IMR-90 (cell line): ENCODE measurements around the gene DEPDC5. TPM values are rescaled to one million over a fixed set of nuclear protein-coding genes. Genes with fewer than 3 reads are reported as not detected.

ENCODE experiments used
- ATAC-seq: fragments of 200-7000 bp; cut with Tn5 transposase; 2 replicates; pipeline ENCODE4 v1.9.1; 2020; ENCODE audit warnings: low read depth, mild to moderate bottlenecking, moderate library complexity
- BruUV-seq: library from RNA; stranded (reverse); fragments of 400-500 nt; replicated peaks from 2 replicates; lab custom pipeline; 2021; lab: Mats Ljungman, UMichigan
- CTCF ChIA-PET: fragments of 300-600 bp; formaldehyde crosslinking; extraction: SDS; loops from one replicate; lab custom pipeline; 2021; ENCODE audit warnings: antibody characterized with exemption; lab: Yijun Ruan, JAX
- POLR2A ChIA-PET: fragments of 300-600 bp; sonication (Branson Sonifier 250); formaldehyde crosslinking; loops from one replicate; lab custom pipeline; 2022; ENCODE audit warnings: antibody characterized with exemption; ENCODE audit not compliant: unreplicated experiment; lab: Charles Lee
- DNase-seq: peaks from one replicate; pipeline ENCODE4 v3.0.0; 2013
- H2AFZ ChIP-seq: replicated peaks from 2 replicates; pipeline ENCODE3; 2013; ENCODE audit warnings: low read length, mild to moderate bottlenecking; ENCODE audit not compliant: poor library complexity
- H2AK5ac ChIP-seq: 2 replicates; pipeline ENCODE4 v1.6.1; 2013; ENCODE audit warnings: low read depth, low read length, inconsistent platforms
- H2AK9ac ChIP-seq: replicated peaks from 2 replicates; pipeline ENCODE3; 2013; ENCODE audit warnings: mild to moderate bottlenecking, low read depth, low read length, moderate library complexity; ENCODE audit not compliant: poor library complexity
- H2BK120ac ChIP-seq: 2 replicates; pipeline ENCODE4 v1.6.1; 2013; ENCODE audit warnings: low read depth, low read length, inconsistent platforms
- H2BK15ac ChIP-seq: 3 replicates; pipeline ENCODE4 v1.6.1; 2013; ENCODE audit warnings: low read depth, low read length, inconsistent platforms
- H2BK20ac ChIP-seq: 2 replicates; pipeline ENCODE4 v1.6.1; 2013; ENCODE audit warnings: low read depth, mild to moderate bottlenecking, inconsistent platforms, low read length, moderate library complexity
- H2BK5ac ChIP-seq: 2 replicates; pipeline ENCODE4 v1.6.1; 2013; ENCODE audit warnings: mild to moderate bottlenecking, low read depth, low read length, inconsistent platforms; ENCODE audit not compliant: poor library complexity, severe bottlenecking
- H3K14ac ChIP-seq: replicated peaks from 2 replicates; pipeline ENCODE4 v1.6.1; 2013; ENCODE audit warnings: low read depth, low read length, inconsistent platforms
- H3K18ac ChIP-seq: 2 replicates; pipeline ENCODE4 v1.6.1; 2013; ENCODE audit warnings: low read depth, low read length, control low read depth
- H3K23ac ChIP-seq: 2 replicates; pipeline ENCODE4 v1.6.1; 2013; ENCODE audit warnings: low read depth, low read length, inconsistent platforms
- H3K27ac ChIP-seq: 2 replicates; pipeline ENCODE4 v1.5.1; 2013; ENCODE audit warnings: mild to moderate bottlenecking, control low read depth, low read length; ENCODE audit not compliant: insufficient read depth
- H3K27me3 ChIP-seq: 2 replicates; pipeline ENCODE4 v1.6.1; 2013; ENCODE audit warnings: low read length; ENCODE audit not compliant: control insufficient read depth, insufficient read depth
- H3K36me3 ChIP-seq: 2 replicates; pipeline ENCODE4 v1.6.1; 2013; ENCODE audit warnings: low read length, mixed read lengths; ENCODE audit not compliant: control insufficient read depth, insufficient read depth
- H3K4ac ChIP-seq: 2 replicates; pipeline ENCODE4 v1.6.1; 2013; ENCODE audit warnings: low read depth, low read length, inconsistent platforms
- H3K4me1 ChIP-seq: 2 replicates; pipeline ENCODE4 v1.6.1; 2013; ENCODE audit warnings: low read length, mixed read lengths; ENCODE audit not compliant: control insufficient read depth, insufficient read depth
- H3K4me2 ChIP-seq: 2 replicates; pipeline ENCODE4 v1.6.1; 2013; ENCODE audit warnings: low read depth, mild to moderate bottlenecking, control low read depth, low read length, moderate library complexity
- H3K4me3 ChIP-seq: 2 replicates; pipeline ENCODE4 v1.5.1; 2013; ENCODE audit warnings: low read depth, mild to moderate bottlenecking, control low read depth, low read length, moderate library complexity; ENCODE audit not compliant: insufficient read depth
- H3K56ac ChIP-seq: 2 replicates; pipeline ENCODE4 v1.6.1; 2013; ENCODE audit warnings: low read length, inconsistent platforms; ENCODE audit not compliant: insufficient read depth; ENCODE audit errors: extremely low read depth
- H3K79me1 ChIP-seq, 2 experiments: 2 replicates each; pipeline ENCODE4 v1.6.1; 2013; ENCODE audit warnings: low read length in 2 of 2, inconsistent platforms in 1 of 2, low read depth in 1 of 2
- H3K9ac ChIP-seq: 2 replicates; pipeline ENCODE4 v1.6.1; 2013; ENCODE audit warnings: low read depth, low read length, control low read depth
- H3K9me1 ChIP-seq: 2 replicates; pipeline ENCODE4 v1.6.1; 2013; ENCODE audit warnings: low read length, inconsistent platforms; ENCODE audit not compliant: insufficient read depth
- H3K9me3 ChIP-seq: 2 replicates; pipeline ENCODE4 v1.6.1; 2013; ENCODE audit warnings: low read length; ENCODE audit not compliant: control insufficient read depth, insufficient read depth
- H4K20me1 ChIP-seq: 2 replicates; pipeline ENCODE4 v1.6.1; 2013; ENCODE audit warnings: low read length, inconsistent platforms; ENCODE audit not compliant: insufficient read depth
- H4K5ac ChIP-seq: 2 replicates; pipeline ENCODE4 v1.6.1; 2013; ENCODE audit warnings: mild to moderate bottlenecking, low read depth, low read length, control low read depth
- H4K8ac ChIP-seq, 2 experiments: 2 replicates each; pipeline ENCODE4 v1.6.1; 2013; ENCODE audit warnings: low read depth in 2 of 2, low read length in 2 of 2, control low read depth in 1 of 2, inconsistent platforms in 1 of 2
- H4K91ac ChIP-seq: 2 replicates; pipeline ENCODE4 v1.6.1; 2013; ENCODE audit warnings: low read depth, low read length, inconsistent platforms; ENCODE audit not compliant: insufficient read depth
- BHLHE40 ChIP-seq: fragments of 150-350 bp; IDR thresholded peaks from 2 replicates; pipeline ENCODE4 v1.6.1; 2016; ENCODE audit warnings: mild to moderate bottlenecking, low read depth, low read length
- CEBPB ChIP-seq: IDR thresholded peaks from 2 replicates; pipeline ENCODE4 v1.6.1; 2012; ENCODE audit warnings: low read depth, low read length, improper control_type of control experiment
- FOS ChIP-seq: fragments of 150-350 bp; IDR thresholded peaks from 2 replicates; pipeline ENCODE4 v1.6.1; 2016; ENCODE audit warnings: low read depth, low read length
- MAFK ChIP-seq: IDR thresholded peaks from 2 replicates; pipeline ENCODE4 v1.6.1; 2012; ENCODE audit warnings: low read depth, low read length, improper control_type of control experiment
- MAZ ChIP-seq: IDR thresholded peaks from 2 replicates; pipeline ENCODE4 v1.6.1; 2012; ENCODE audit warnings: low read depth, mild to moderate bottlenecking, low read length, improper control_type of control experiment, moderate library complexity, borderline replicate concordance
- MXI1 ChIP-seq: IDR thresholded peaks from 2 replicates; pipeline ENCODE4 v1.6.1; 2012; ENCODE audit warnings: low read depth, mild to moderate bottlenecking, low read length, moderate library complexity, borderline replicate concordance
- NFE2L2 ChIP-seq: fragments of 150-350 bp; IDR thresholded peaks from 2 replicates; pipeline ENCODE4 v1.6.1; 2016; ENCODE audit warnings: low read depth, mild to moderate bottlenecking, low read length
- POLR2A ChIP-seq: IDR thresholded peaks from 2 replicates; pipeline ENCODE4 v1.6.1; 2012; ENCODE audit warnings: mild to moderate bottlenecking, low read depth, low read length
- RAD21 ChIP-seq: IDR thresholded peaks from 2 replicates; pipeline ENCODE4 v1.6.1; 2012; ENCODE audit warnings: low read length, improper control_type of control experiment
- RCOR1 ChIP-seq: IDR thresholded peaks from 2 replicates; pipeline ENCODE4 v1.6.1; 2012; ENCODE audit warnings: mild to moderate bottlenecking, low read length, improper control_type of control experiment; ENCODE audit not compliant: insufficient replicate concordance
- RFX5 ChIP-seq: IDR thresholded peaks from 2 replicates; pipeline ENCODE4 v1.8.0; 2012; ENCODE audit warnings: low read depth, mild to moderate bottlenecking, low read length, moderate library complexity
- SMC3 ChIP-seq: fragments of 150-350 bp; IDR thresholded peaks from 2 replicates; pipeline ENCODE4 v1.6.1; 2016; ENCODE audit warnings: low read depth, mild to moderate bottlenecking, antibody characterized with exemption, low read length, moderate library complexity
- WGBS, 2 experiments: methylation state at CpG; one replicate each; pipeline versions ENCODE4 v1.1.5 to v1.1.7; 2013; ENCODE audit warnings: missing lambda C conversion rate in 2 of 2; ENCODE audit not compliant: insufficient read length in 1 of 2; ENCODE audit errors: extremely low coverage in 2 of 2; 5-methylcytosine and 5-hydroxymethylcytosine counted together
- dilution Hi-C: fragments of 300-500 bp; cut with HindIII; formaldehyde crosslinking; loops from one replicate; pipeline ENCODE4 v1.14.3; 2018; ENCODE audit warnings: low sequenced_read_pairs; ENCODE audit not compliant: unreplicated experiment
- in situ Hi-C: fragments of 300-500 bp; cut with MboI; formaldehyde crosslinking; loops from 3 replicates; pipeline ENCODE4 v1.14.3; 2019; ENCODE audit warnings: low sequenced_read_pairs, inconsistent platforms, mixed read lengths
- intact Hi-C: fragments of 100-400 bp; cut with micrococcal nuclease; formaldehyde crosslinking; loops from 2 replicates; pipeline ENCODE4 v1.10.0; 2022
- polyA plus RNA-seq, 3 experiments: library from polyadenylated mRNA; depleted of rRNA; stranded (reverse); fragments of >200 nt; gene quantifications; 2 replicates each; pipeline ENCODE4 v1.2.3, GENCODE V29; 2012; ENCODE audit warnings: low replicate concordance in 1 of 3
- total RNA-seq: library from RNA; depleted of rRNA; stranded (reverse); fragments of >200 nt; gene quantifications from 2 replicates; pipeline ENCODE4 v1.2.3, GENCODE V29; 2012
- TF ChIP-seq, protein P1 (sequence below): fragments of 150-350 bp; IDR thresholded peaks from 2 replicates; pipeline ENCODE4 v1.6.1; 2016; ENCODE audit warnings: low read depth, mild to moderate bottlenecking, low read length, moderate library complexity, borderline replicate concordance
- TF ChIP-seq, protein P2 (sequence below): fragments of 150-350 bp; IDR thresholded peaks from 2 replicates; pipeline ENCODE4 v1.6.1; 2017; ENCODE audit warnings: mild to moderate bottlenecking, antibody characterized with exemption, low read length, low read depth
- TF ChIP-seq, protein P3 (sequence below): conservative IDR thresholded peaks from 2 replicates; pipeline ENCODE4 v1.5.1; 2012; ENCODE audit warnings: mild to moderate bottlenecking, low read depth, low read length, improper control_type of control experiment

Gene DEPDC5
- total and polyA plus RNA-seq, 2 of the 4 experiments (the other 2 are of a cell fraction) = 6.6 to 12.9 TPM

DNA sequence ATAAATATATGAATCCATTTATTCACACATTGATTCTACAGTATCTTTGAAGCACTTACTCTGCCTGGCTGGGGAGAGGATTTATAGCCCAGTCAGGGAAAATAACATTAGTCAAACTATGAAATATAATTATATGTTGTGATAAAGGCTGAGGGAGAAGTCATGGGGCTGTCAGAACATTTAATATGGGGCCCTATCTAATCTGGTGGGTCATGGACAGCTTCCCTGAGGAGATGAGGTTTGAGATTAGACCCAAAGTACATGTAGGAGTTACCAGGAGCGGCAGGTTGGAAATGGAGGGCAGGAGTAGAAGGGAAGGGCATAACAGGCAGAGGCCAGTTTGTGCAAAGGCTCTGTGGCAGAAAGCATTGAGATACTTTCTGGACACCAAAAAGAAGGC, 86.2 kb downstream of the DEPDC5 start:
- H3K36me3 ChIP-seq = peaks cover 37% of the 10 kb centered on the region
- H2BK20ac ChIP-seq = no peak overlapping the region
- H3K56ac ChIP-seq = no peak overlapping the region
- no peak overlapping the region for H2AK9ac ChIP-seq
- H3K4me2 ChIP-seq = no peak overlapping the region
- no peak overlapping the region for H2AFZ ChIP-seq
- ChIA-PET CTCF (no interaction called here), POLR2A (no interaction called here)
- no peak overlapping the region for H2AK5ac ChIP-seq
- peaks cover 7% of the 10 kb centered on the region; the same call in 1 of the 2 replicates for H3K9me1 ChIP-seq
- H3K79me1 ChIP-seq = no peaks in the 10 kb centered on the region
- H3K14ac ChIP-seq = no peak overlapping the region
- H3K27me3 ChIP-seq = no peaks in the 10 kb centered on the region
- H2BK5ac ChIP-seq = no peak overlapping the region
- H4K20me1 ChIP-seq = no peaks in the 10 kb centered on the region
- H3K4ac ChIP-seq = no peak overlapping the region
- TF ChIP-seq BHLHE40 (no peak), RFX5 (no peak), NFE2L2 (no peak), RAD21 (no peak), SMC3 (no peak), MAFK (no peak), CEBPB (no peak), FOS (no peak), RCOR1 (no peak), MXI1 (no peak), POLR2A (no peak), MAZ (no peak)
- TF ChIP-seq, protein P1, sequence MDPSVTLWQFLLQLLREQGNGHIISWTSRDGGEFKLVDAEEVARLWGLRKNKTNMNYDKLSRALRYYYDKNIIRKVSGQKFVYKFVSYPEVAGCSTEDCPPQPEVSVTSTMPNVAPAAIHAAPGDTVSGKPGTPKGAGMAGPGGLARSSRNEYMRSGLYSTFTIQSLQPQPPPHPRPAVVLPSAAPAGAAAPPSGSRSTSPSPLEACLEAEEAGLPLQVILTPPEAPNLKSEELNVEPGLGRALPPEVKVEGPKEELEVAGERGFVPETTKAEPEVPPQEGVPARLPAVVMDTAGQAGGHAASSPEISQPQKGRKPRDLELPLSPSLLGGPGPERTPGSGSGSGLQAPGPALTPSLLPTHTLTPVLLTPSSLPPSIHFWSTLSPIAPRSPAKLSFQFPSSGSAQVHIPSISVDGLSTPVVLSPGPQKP = no peak
- TF ChIP-seq, protein P2, sequence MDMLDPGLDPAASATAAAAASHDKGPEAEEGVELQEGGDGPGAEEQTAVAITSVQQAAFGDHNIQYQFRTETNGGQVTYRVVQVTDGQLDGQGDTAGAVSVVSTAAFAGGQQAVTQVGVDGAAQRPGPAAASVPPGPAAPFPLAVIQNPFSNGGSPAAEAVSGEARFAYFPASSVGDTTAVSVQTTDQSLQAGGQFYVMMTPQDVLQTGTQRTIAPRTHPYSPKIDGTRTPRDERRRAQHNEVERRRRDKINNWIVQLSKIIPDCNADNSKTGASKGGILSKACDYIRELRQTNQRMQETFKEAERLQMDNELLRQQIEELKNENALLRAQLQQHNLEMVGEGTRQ = no peak
- TF ChIP-seq, protein P3, sequence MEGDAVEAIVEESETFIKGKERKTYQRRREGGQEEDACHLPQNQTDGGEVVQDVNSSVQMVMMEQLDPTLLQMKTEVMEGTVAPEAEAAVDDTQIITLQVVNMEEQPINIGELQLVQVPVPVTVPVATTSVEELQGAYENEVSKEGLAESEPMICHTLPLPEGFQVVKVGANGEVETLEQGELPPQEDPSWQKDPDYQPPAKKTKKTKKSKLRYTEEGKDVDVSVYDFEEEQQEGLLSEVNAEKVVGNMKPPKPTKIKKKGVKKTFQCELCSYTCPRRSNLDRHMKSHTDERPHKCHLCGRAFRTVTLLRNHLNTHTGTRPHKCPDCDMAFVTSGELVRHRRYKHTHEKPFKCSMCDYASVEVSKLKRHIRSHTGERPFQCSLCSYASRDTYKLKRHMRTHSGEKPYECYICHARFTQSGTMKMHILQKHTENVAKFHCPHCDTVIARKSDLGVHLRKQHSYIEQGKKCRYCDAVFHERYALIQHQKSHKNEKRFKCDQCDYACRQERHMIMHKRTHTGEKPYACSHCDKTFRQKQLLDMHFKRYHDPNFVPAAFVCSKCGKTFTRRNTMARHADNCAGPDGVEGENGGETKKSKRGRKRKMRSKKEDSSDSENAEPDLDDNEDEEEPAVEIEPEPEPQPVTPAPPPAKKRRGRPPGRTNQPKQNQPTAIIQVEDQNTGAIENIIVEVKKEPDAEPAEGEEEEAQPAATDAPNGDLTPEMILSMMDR = no peak
- no peak overlapping the region for H3K4me3 ChIP-seq
- no TSS peak for BruUV-seq
- H4K91ac ChIP-seq = no peak overlapping the region
- DNase-seq = no peak
- H3K9ac ChIP-seq = no peak overlapping the region
- ATAC-seq = no peak
- intact Hi-C loops = no loop called here
- no peak overlapping the region for H2BK120ac ChIP-seq
- dilution Hi-C loops = no loop called here
- no peak overlapping the region for H3K23ac ChIP-seq
- H3K9me3 ChIP-seq = no peaks in the 10 kb centered on the region
- no peak overlapping the region for H2BK15ac ChIP-seq
- H3K4me1 ChIP-seq = no peaks in the 10 kb centered on the region
- in situ Hi-C loops = no loop called here
- no peak overlapping the region for H4K5ac ChIP-seq
- H3K18ac ChIP-seq = no peak overlapping the region
- WGBS, 2 experiments = 100% methylated on average over 1 of the region's 1 CpG; no CpG with 5 or more reads in 1 of the 2 experiments
- H3K27ac ChIP-seq = no peak overlapping the region
- no peak overlapping the region for H4K8ac ChIP-seq
